GM12873 (cell line): ENCODE results near the gene ZNF662.

ENCODE experiments used
- CTCF ChIP-seq: IDR thresholded peaks from 2 replicates; pipeline ENCODE4 v1.5.1; 2012; ENCODE audit warnings: low read depth, mild to moderate bottlenecking, moderate library complexity, low read length, control low read depth; ENCODE audit not compliant: insufficient read depth; ENCODE audit errors: missing control alignments

The ZNF662 gene

GRCh38 chr3:42923606-42924005, 17.7 kb downstream of the ZNF662 start:
- no peak for TF ChIP-seq CTCF

GRCh38 chr3:42926310-42926709, 20.4 kb downstream of the ZNF662 start:
- TF ChIP-seq CTCF, result no peak

- TF ChIP-seq CTCF, result no peak
Observed at GRCh38 chr3:42934111-42934510, 28.2 kb downstream of the ZNF662 start.

- TF ChIP-seq CTCF, result no peak
Observed at GRCh38 chr3:42934910-42935309, 29.0 kb downstream of the ZNF662 start.

- no peak for TF ChIP-seq CTCF
Observed at GRCh38 chr3:42935472-42935871, 29.5 kb downstream of the ZNF662 start.

GRCh38 chr3:42936157-42936981, 30.4 kb downstream of the ZNF662 start:
- no peak for TF ChIP-seq CTCF

- TF ChIP-seq CTCF, result no peak
Observed at GRCh38 chr3:42937334-42937733, 31.4 kb downstream of the ZNF662 start.
